ENCODE measurements around the gene CNOT10.

The CNOT10 gene

DNA sequence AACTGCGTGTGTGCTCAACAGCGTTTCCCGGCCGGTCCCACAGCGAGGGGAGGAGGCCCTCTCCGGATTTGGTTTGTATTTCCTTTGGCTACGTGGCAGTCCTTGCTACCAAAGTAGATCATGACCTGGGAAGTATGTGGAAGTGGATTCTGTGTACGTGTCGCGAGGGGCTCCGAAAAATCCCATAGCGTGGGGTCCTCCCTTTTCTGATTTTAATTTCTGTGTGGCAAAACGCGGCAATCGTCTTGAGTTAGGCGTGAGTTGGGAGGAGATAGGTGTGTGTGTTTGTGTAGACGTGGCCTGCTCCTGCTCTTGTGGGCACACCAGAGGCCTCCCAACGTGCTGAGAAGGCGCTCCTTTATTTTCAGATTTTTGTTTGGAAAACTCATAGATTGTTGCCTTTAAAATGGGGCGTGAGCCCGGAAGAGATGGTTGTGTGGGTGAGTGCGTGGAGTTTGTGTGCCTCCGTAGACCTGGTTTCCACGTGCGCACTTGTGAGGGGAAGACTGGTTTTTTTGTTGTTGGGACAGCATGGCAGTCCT lies 134.1 kb downstream of the CNOT10 start:
- DNase-seq: no peak

DNA sequence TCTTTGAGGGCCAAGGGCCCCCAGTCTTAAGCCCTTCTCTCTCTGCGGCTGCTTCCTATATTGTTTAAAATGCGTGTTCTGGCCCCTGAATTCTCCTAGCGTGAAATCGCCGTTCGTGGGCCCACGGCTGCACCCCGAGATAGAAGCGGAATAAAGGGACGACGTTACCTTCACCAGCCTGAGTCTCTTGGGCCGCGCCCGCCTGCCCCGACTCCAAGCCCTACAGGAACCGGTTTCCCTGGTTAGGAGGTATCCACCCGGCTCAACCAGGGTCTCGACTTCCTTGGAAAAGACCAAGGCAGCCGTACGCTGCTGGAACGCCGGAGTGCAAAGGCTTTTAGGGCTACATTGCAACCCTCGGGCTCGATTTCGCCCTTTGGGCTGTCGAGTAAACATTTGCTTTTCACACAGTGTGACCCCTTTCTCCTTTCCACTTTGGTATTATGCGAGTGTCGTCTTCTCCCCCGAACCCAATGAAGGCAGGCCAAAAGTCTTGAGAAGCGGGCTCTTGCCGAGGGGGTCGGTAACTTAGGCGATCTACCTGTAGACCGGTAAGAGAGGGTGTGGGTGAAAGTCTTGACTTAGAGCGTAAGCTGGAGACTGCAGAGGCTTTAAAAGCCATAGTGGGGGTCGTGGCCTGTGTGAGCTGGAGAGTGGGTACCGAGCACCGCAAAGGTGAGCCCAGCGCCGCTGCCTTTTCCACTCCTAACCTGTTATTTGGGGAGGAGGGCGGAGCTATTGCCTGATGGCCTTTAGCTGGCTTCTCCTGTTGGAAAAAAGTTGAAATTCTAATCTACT lies 134.8 kb downstream of the CNOT10 start:
- DNase-seq: no peak

DNA sequence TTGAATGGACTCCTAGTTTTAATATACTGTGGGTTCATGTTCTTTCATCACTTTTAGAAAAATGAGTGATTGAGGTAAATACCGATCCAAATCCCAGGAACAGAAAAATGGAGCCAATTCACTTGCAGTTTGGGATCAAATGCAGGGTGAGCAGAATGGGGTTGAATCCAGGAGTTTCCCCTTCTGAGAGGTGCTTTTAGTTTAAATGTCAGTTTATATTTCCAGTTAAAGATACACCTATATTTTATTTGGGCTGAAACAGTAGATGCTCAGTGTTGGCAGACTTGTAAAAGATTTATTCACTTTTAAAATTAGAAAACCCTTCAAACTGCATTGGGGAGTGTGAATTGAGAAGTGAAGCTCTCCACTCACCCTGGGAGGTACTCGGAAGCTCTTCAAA lies 135.4 kb downstream of the CNOT10 start:
- DNase-seq: no peak

DNA sequence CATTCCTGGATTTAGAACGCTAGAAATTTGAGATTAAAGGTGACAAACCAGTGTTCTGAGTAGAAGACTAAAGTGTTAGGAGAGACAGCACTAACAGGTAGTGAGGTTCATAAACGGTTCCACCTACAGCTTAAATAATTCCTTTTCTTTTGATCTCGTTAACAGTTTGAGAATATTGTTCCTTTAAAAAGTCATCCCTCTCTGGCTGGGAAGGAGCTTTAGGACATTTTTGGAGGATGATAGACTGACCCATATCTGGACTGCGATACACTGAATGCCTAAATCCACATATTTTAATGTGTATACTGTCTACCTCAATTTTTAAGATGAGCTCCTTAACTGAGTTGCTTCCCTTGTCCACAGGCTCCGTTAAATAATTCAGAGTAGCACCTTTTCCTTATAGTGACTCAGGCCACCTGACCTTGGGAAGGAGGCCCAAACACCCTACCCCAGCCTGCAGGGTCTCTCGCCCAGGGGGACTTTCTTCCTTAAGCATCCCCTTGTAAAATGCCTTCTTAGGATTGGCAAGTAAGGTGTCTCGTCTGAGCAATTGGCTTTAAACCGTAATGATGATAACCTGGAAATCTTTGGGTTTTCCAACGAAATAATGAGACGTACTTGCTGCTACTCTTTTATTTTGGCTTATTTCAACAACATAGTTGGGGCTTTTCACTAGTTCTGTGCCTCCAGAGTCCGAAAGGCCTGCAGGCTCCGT lies 136.1 kb downstream of the CNOT10 start:
- DNase-seq: no peak

DNA sequence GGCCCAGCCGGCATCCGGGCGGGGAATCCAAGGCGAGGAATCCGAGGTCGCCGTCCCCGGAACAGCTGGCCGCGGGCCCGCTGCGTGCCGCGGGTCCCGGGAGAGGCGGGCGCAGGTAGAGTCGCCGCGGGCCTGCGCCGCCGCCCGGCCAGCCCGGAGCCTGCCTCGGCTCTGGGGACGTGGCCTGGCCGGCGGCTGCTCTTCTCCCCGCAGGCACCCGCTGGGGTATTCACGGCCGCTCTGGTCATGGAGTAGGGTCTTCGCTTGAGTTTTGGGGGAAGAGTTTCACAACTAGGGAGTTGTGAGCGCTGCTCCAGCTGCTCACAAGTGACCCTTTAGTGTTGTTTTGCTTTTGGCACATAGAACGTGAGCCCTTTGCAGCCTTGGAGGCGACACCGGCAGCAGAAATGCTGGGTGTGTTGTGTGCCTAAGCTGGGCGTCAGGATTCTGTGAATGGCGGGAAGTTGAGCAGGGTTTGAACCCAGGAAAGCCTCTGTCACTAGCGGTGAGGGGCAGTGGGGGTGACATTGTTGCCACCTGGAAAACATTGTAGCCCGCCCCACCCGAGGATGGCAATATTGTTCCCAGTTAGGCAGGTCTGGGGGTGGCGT lies 136.8 kb downstream of the CNOT10 start:
- no peak for DNase-seq

DNA sequence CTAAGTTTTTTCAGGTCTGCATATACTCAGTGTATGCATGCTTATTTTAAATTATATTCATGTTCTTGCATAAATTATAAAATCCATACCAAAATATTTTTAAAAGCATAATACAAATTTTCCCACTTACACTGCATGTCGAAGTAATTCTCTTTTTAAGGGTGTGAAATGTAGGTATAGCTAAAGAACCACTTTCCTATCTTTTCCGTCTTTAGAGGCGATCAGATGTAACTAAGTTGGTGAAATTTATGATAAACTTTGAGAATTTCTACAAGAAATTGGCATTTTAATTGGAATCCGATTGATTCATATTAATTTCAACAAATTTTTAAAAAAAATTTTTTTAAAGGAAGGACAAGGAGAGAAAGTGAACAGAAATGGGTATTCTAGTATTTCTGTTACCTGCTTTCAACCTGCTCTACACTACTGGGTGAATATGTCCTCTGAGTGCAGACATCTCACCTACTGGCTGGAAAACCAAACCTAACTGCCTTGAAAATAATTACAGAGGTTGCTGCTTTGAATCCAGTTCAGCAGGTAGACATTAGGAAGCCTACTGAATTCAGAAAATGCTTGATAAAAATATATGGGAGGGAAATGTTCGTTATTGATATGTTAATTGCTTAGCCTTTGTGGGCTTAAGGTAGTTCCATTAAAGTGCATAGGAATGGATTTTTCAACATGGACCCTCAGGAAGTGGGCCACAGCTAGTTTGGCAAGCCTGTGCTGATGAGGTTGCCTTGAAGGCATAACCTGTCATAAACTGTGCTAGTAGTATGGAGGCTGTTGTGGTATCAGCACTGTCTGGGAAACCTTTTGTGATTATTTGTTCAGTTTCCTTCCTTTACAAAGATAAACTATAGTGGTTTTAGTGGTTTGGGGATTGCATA lies 137.9 kb downstream of the CNOT10 start:
- DNase-seq: no peak
